G401 (cell line): ENCODE data around the gene PIR. TPM values are rescaled to one million over a fixed set of nuclear protein-coding genes. Genes with fewer than 3 reads are reported as not detected.

Experiments used
- DNase-seq: peaks from one replicate; pipeline ENCODE4 v3.0.0-alpha.2; 2015; ENCODE audit warnings: low spot score
- in situ Hi-C: cut with HindIII; loops from 2 replicates; pipeline ENCODE4 v1.10.0; 2016; ENCODE audit warnings: low sequenced_read_pairs, mixed read lengths
- total RNA-seq: library from RNA; depleted of rRNA; stranded (reverse); fragments of >200 nt; shearing (Covaris generic); gene quantifications from 2 replicates; pipeline ENCODE4 v1.2.3, GENCODE V29; 2014

PIR gene
- total RNA-seq, 1 experiment from 2014 or later: 49.8 TPM

DNA sequence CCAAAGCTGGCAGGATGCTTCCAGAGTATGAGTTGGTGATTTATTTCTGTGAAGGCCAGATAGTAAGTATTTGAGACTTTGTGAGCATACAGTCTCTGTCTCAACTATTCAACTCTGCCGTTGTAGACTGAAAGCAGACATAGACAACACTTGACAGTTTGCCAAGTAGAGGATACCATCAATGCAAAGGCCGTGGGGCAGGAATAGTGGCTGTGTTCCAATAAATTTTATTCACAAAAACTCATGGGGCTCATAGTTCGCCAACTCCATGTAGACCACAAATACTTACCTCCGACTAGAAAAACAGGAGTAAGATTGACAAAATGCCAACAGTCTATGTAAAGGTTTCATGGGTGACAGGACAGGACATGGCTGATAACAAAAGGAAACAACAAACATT is 3.7 kb upstream of the PIR start:
- peak; percentile 0 for DNase-seq
- in situ Hi-C loops: no loop called here

- in situ Hi-C loops: no loop called here
- DNase-seq: no peak
These were observed 2.7 kb upstream of the PIR start for GRCh38 chrX:15495801-15496200.

GRCh38 chrX:15492469-15492868 is 664 bp downstream of the PIR start:
- no peak for DNase-seq
- in situ Hi-C loops: no loop called here

DNA sequence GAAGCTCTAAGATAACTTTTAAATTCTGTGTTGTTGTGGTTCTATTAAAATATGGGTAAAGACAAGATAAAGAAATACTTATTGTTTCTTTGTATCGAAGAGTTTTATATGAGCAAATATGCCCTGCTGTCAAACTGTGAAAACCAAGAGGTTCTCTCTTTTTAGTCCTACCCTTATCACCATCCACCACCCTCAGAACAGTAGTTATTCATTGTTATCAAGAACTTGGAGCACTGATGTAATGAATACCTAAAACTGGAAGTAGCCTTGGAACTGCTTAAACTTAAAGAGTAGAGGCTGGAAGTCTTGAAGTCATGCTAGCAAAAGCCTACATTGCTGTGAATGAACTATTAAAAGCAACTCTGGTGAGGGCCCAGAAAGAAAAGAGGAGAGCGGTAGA is 9.2 kb downstream of the PIR start:
- in situ Hi-C loops: no loop called here
- DNase-seq: no peak

GRCh38 chrX:15475486-15475885 is 17.6 kb downstream of the PIR start:
- no peak for DNase-seq
- in situ Hi-C loops: no loop called here

GRCh38 chrX:15475021-15475420 is 18.1 kb downstream of the PIR start:
- DNase-seq: no peak
- in situ Hi-C loops: no loop called here

DNA sequence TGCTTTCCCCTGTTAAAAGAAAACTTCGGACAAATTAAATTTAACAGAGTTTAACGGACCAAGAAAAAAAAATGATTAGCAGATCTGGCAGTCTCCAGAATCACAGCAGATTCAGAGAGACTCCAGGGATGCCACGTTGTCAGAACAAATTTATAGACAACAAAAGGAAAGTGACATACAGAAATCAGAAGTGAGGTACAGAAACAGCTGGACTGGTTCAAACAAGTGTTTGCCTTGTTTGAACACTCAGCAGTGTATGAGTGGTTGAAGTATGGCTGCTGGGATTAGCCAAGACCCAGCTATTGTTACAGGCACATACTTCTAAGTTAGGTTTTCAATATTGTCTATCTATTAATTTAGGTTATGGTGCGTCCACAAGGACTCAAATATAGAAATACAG is 19.1 kb downstream of the PIR start:
- in situ Hi-C loops: no loop called here
- DNase-seq: no peak

DNA sequence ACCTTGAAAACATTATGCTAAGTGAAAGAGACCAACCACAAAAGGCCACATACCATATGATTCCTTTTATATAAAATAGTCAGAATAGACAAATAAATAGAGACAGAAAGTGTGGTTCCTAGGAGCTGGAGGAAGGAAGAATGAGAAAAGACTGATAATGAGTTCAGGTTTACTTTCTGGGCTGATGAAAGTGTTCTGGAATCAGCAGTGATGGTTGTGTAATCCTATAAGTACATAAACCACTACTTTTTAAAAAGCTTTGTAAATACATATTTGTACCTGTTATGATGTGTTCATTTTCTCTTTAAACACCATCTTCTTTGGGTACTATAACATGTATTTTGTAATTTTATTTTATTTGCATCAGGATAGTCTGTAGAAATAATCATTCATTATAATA is 20.6 kb downstream of the PIR start:
- in situ Hi-C loops: no loop called here

GRCh38 chrX:15471028-15471427 is 22.1 kb downstream of the PIR start:
- DNase-seq: peak; percentile 61
- in situ Hi-C loops: no loop called here

More for the DNA sequence above, 20.6 kb downstream of the PIR start:
- DNase-seq: no peak

GRCh38 chrX:15469613-15470012 is 23.5 kb downstream of the PIR start:
- DNase-seq: no peak
- in situ Hi-C loops: no loop called here

DNA sequence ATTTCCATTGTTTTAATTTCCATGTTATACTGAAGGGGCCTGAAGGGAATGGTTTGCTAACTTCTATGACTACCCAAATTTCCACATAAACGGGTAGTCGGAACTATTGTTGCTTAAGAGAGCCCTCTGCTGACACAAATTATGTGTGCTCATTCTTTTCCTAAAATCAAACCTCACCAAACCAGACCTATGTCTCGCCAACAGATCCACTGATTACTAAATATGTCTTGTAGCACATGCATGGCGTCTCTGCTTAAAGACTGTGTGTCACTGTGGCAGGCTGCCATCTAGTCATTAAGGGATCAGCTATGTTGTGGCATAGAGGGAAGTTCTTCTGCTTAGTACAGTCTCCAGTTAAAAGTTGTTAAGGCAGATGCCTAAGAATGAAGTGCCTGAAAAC is 25.1 kb downstream of the PIR start:
- in situ Hi-C loops: no loop called here
- DNase-seq: peak; percentile 33

DNA sequence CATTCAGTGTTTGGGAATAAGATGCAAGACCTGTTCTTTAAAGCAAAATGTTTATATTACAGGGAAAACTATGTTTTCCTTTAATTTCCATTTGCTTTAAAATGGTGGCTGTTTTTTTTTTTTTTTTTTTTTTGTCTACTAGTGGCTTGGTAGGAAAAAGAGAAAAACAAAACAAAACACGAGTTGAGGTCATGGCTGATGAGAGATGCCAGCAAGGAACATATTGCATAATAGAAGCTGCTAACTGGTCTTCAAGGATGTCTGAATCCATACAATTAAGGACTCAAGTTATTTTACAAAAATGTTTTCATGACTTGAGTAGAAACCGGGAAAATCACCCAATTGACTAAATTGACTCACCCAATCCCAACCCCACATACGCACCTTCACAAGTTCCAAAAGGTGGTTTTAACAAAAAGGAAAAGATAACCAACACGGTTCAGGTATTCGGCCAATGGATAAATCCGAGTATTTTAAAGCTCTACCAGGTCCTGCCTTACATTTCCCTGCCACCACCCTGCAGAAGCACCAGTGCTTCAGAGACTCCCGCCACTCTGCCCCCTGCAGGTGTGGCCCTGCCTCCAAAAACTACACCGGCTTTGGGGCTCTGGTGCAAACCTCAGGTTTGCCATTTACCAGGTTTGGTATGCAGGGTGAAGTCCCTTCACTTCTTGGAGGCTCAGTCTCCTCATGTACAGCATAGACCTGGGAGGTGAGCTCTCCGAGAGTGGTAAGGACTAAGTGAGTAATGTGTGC is 27.1 kb downstream of the PIR start:
- in situ Hi-C loops: no loop called here
- DNase-seq: no peak

- no peak for DNase-seq
- in situ Hi-C loops: no loop called here
These were observed 27.8 kb downstream of the PIR start for GRCh38 chrX:15465347-15465746.

- in situ Hi-C loops: no loop called here
- no peak for DNase-seq
These were observed 28.4 kb downstream of the PIR start for GRCh38 chrX:15464704-15465103.

DNA sequence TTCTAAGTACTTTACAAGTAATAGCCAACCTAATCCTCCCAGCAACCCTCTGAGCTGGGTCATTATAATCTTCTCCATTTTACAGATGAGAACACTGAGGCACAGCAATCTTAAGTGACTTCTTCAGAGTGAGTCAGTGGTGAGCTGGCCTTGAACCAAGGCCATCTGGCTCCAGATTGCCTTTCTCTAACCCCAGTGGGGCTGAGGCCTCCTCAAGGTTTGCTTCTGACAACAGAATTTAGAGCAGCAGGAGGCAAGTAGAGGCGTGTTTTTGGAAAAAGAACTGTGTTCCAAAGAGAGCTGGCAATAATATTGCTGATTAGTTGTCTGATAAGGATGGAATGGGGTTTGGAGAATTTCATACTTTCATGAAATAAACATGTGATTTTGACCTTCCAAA is 41.2 kb downstream of the PIR start:
- DNase-seq: no peak
- in situ Hi-C loops: no loop called here

DNA sequence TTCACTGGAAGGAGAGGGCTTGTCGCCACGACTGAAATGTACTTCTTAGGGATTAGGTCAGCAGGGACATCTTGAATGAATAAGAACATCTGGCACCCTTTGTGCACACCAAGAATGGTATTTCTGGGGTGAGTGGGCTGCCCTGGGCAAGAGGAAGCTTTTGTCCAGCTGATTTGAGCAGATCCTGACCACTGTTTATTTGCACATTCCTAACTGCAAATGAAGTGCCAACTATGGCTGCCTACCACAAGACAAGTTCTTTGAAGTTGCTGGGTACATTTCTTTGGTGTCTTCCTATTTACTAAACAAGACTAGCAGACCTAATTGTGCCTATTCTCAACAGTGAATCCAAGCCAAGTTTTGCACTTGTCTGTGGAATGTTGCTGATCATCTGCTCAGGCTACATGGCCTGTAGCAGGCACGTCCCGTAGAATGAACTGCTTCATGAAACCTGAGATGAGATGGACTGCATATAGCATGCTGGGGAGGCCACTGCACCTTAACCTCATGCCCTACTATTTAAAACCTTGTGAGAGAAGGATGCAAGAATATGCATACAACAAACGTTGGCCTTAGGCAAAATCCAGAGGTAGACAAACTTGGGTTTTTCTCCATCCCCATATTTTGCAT is 45.0 kb downstream of the PIR start:
- no peak for DNase-seq
- in situ Hi-C loops: no loop called here

DNA sequence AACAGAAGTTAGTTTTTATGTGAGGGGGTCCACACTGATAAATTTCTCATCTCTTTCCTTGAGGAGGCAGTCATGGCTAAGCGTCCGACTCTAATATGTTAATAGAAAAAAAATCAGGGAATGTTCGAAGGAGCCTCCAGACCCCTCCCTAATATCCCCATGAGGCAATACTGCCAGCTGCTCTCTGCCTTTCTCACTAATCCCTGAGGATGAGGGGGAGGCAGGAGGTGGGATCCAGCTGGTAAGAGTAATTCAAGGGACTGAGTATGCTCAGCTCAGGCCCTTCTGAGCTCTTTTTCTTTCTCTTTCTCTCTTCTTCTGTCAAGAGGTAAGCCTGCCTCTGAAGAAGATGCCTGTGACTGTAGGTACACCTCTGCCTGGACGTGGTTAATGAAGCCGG is 51.7 kb downstream of the PIR start:
- DNase-seq: no peak
- in situ Hi-C loops: no loop called here

- in situ Hi-C loops: no loop called here
- no peak for DNase-seq
These were observed 54.8 kb downstream of the PIR start for GRCh38 chrX:15438332-15438731.

GRCh38 chrX:15437724-15438123 is 55.4 kb downstream of the PIR start:
- in situ Hi-C loops: no loop called here
- no peak for DNase-seq

- no peak for DNase-seq
- in situ Hi-C loops: no loop called here
These were observed 57.1 kb downstream of the PIR start for GRCh38 chrX:15435836-15436619.
